ENCODE measurements around the gene ANXA10. TPM values are rescaled to one million over a fixed set of nuclear protein-coding genes. Genes with fewer than 3 reads are reported as not detected.

Gene ANXA10
- total RNA-seq, 1 donor from 2014 or later: not detected

GRCh38 chr4:168164915-168165548, 72.7 kb downstream of the ANXA10 start:
- TF ChIP-seq CTCF (IDR thresholded peaks at IDR 0.05; ENCODE audit: unreplicated experiment): no peak
- H3K4me3 Mint-ChIP-seq (ENCODE audit: low read depth): no peak overlapping the region

GRCh38 chr4:168167714-168168284, 75.5 kb downstream of the ANXA10 start:
- no peak overlapping the region for H3K27ac Mint-ChIP-seq
- H3K4me3 Mint-ChIP-seq (ENCODE audit: low read depth): no peak overlapping the region
- peaks cover 12% of the 10 kb centered on the region for H3K4me1 Mint-ChIP-seq (ENCODE audit: low read depth)
- no peaks in the 10 kb centered on the region for H3K27me3 Mint-ChIP-seq
- no peaks in the 10 kb centered on the region for H3K36me3 Mint-ChIP-seq (ENCODE audit: insufficient read depth)
- DNase-seq (ENCODE audit: low spot score, unreplicated experiment): no peak
- H3K9me3 Mint-ChIP-seq (ENCODE audit: low read depth): no peaks in the 10 kb centered on the region
- TF ChIP-seq CTCF (IDR thresholded peaks at IDR 0.05; ENCODE audit: unreplicated experiment): no peak

More at GRCh38 chr4:168164915-168165548, 72.7 kb downstream of the ANXA10 start:
- Mint-ChIP-seq H3K4me1 (ENCODE audit: low read depth) (peaks cover 12% of the 10 kb centered on the region), H3K27ac (no peak overlapping the region), H3K9me3 (ENCODE audit: low read depth) (peaks cover 6% of the 10 kb centered on the region), H3K36me3 (ENCODE audit: insufficient read depth) (no peaks in the 10 kb centered on the region), H3K27me3 (no peaks in the 10 kb centered on the region)
- DNase-seq (ENCODE audit: low spot score, unreplicated experiment): no peak

- no peaks in the 10 kb centered on the region for H3K27me3 Mint-ChIP-seq
- no peak for TF ChIP-seq CTCF (IDR thresholded peaks at IDR 0.05; ENCODE audit: unreplicated experiment)
- H3K4me1 Mint-ChIP-seq (ENCODE audit: low read depth): peaks cover 10% of the 10 kb centered on the region
- H3K4me3 Mint-ChIP-seq (ENCODE audit: low read depth): no peak overlapping the region
- H3K36me3 Mint-ChIP-seq (ENCODE audit: insufficient read depth): no peaks in the 10 kb centered on the region
- H3K27ac Mint-ChIP-seq: no peak overlapping the region
- no peak for DNase-seq (ENCODE audit: low spot score, unreplicated experiment)
- no peaks in the 10 kb centered on the region for H3K9me3 Mint-ChIP-seq (ENCODE audit: low read depth)
Measured at GRCh38 chr4:168174308-168174707, 82.0 kb downstream of the ANXA10 start.

- Mint-ChIP-seq H3K4me1 (ENCODE audit: low read depth) (peaks cover 10% of the 10 kb centered on the region), H3K27ac (no peak overlapping the region), H3K9me3 (ENCODE audit: low read depth) (no peaks in the 10 kb centered on the region), H3K27me3 (no peaks in the 10 kb centered on the region), H3K36me3 (ENCODE audit: insufficient read depth) (no peaks in the 10 kb centered on the region), H3K4me3 (ENCODE audit: low read depth) (no peak overlapping the region)
- DNase-seq (ENCODE audit: low spot score, unreplicated experiment): no peak
- TF ChIP-seq CTCF (IDR thresholded peaks at IDR 0.05; ENCODE audit: unreplicated experiment): no peak
Measured at GRCh38 chr4:168177546-168178149, 85.3 kb downstream of the ANXA10 start.

- Mint-ChIP-seq H3K27me3 (no peaks in the 10 kb centered on the region), H3K36me3 (ENCODE audit: insufficient read depth) (no peaks in the 10 kb centered on the region), H3K9me3 (ENCODE audit: low read depth) (no peaks in the 10 kb centered on the region), H3K4me1 (ENCODE audit: low read depth) (no peaks in the 10 kb centered on the region), H3K4me3 (ENCODE audit: low read depth) (no peak overlapping the region), H3K27ac (no peak overlapping the region)
- TF ChIP-seq CTCF (IDR thresholded peaks at IDR 0.05; ENCODE audit: unreplicated experiment): peak; percentile 67
- no peak for DNase-seq (ENCODE audit: low spot score, unreplicated experiment)
Measured at GRCh38 chr4:168183717-168184571, 91.6 kb downstream of the ANXA10 start.
